HG03354 (cell line): ENCODE results near the gene NRL.
"Not testable (repeated sequence)": the region's sequence is repeated elsewhere in the genome, so short reads cannot be mapped to it uniquely, and the experiment has no call there.

ENCODE experiments used
- ATAC-seq: cut with Tn5 transposase; IDR thresholded peaks from one replicate; pipeline ENCODE4 v1.9.1; 2021; ENCODE audit warnings: mild to moderate bottlenecking; ENCODE audit not compliant: unreplicated experiment, poor library complexity, severe bottlenecking

The NRL gene

GRCh38 chr14:24105609-24106239 lies 9.0 kb downstream of the NRL start:
- not testable (repeated sequence) for ATAC-seq

GRCh38 chr14:24103451-24103850 lies 11.3 kb downstream of the NRL start:
- ATAC-seq: no peak

- no peak for ATAC-seq
Observed at GRCh38 chr14:24102357-24103048, 12.2 kb downstream of the NRL start.

DNA sequence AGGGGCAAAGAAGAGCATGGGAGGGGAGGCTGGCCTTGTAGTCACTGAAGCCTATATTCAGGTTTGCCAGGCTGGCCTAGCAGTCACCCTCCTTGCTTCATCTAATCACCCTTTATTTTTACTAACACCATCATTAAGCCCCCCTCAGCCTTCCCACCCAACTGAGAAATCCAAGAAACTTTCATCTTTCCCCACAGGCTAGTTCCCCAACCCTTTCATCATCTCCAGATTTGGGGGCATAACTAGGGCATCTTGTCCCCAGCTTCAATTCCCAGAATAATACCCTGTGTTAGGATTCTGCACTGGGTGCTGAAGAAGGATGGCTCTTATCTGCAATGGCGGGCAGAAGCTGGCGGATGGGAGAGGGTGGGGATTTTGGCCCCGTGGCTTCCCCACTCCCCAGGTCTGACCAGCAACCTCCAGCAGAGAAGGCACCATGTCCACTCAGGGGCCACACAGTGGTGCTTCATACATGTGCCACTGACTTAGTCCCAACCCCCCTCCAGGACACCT lies 13.7 kb downstream of the NRL start:
- ATAC-seq: no peak

DNA sequence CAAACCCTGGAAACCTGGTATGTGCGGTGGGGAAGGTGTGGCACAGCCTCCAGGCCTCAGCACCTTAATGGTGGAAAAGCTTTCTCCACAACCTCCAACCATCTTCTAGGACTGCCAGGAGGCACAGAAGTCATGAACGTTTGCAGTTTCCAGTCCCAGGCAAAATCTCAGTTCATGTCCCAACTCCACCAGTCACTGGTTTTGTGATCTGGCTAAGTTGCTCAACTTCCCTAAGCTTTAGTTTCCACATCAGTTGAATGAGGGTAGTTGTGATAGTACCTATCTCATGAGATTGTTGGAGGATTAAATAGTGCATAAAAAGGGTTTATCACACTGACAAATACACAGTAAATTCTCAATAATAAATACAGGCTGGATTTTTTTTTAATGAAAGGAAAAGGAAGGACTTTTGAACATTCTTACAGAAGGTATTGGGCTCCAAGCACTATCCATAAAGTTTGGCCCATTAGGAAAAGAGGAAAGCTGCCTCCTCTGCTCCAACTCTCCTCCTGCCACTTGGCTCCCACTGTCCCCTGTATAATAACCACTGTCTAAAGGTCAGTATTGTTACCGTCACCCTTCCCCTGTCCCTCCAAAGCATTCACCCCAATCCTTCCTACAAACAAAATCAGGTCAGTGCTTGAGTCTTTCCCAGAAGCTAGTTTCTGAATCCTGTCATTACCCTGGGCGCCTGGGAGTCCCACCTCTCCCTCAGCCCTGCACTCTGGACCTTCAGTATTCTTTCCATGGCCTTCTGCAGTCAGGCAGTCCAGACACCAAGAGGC lies 14.4 kb downstream of the NRL start:
- no peak for ATAC-seq

GRCh38 chr14:24098927-24099813 lies 15.6 kb downstream of the NRL start:
- no peak for ATAC-seq

GRCh38 chr14:24098229-24098926 lies 16.4 kb downstream of the NRL start:
- no peak for ATAC-seq

GRCh38 chr14:24096545-24097181 lies 18.1 kb downstream of the NRL start:
- ATAC-seq: no peak

DNA sequence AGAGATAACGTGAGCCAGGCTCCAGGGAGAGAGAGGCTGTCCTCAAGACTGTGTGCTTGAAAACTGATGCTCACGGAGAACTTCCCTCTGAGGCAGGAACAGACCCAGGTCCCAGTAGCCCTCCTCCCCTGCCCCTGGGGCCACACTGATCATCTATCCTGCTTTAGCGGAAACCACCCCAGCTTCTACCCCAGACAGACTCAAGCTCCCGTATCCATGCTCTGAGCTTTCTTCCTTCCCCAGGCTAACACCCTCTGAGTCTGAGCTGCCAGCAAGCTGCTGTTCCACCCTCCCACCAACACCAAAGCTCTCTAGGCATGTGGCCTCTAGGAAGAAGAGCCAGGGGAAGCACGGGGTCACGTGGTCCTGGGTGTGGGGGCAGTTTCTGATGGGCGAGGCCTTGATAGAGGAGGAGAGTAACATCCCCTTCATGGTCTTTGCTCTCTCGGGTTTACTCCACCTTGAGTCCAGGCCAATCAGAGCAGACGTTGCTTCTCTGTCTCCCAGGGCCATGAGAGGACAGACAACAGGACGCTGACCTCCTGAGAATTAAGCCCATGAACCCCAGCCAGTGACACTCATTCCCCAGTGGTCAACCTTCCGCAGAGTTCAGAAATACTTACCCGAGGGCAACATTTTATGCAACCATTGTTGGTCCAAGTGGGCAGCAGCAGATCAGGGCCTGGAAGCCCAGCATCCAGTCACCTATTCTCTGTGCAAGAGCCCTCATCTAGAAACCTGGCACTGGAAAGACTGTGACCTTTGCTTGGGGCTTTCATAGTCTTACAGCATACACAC lies 19.3 kb downstream of the NRL start:
- peak; percentile 74 for ATAC-seq

- ATAC-seq: no peak
Observed at GRCh38 chr14:24094841-24095270, 19.9 kb downstream of the NRL start.

DNA sequence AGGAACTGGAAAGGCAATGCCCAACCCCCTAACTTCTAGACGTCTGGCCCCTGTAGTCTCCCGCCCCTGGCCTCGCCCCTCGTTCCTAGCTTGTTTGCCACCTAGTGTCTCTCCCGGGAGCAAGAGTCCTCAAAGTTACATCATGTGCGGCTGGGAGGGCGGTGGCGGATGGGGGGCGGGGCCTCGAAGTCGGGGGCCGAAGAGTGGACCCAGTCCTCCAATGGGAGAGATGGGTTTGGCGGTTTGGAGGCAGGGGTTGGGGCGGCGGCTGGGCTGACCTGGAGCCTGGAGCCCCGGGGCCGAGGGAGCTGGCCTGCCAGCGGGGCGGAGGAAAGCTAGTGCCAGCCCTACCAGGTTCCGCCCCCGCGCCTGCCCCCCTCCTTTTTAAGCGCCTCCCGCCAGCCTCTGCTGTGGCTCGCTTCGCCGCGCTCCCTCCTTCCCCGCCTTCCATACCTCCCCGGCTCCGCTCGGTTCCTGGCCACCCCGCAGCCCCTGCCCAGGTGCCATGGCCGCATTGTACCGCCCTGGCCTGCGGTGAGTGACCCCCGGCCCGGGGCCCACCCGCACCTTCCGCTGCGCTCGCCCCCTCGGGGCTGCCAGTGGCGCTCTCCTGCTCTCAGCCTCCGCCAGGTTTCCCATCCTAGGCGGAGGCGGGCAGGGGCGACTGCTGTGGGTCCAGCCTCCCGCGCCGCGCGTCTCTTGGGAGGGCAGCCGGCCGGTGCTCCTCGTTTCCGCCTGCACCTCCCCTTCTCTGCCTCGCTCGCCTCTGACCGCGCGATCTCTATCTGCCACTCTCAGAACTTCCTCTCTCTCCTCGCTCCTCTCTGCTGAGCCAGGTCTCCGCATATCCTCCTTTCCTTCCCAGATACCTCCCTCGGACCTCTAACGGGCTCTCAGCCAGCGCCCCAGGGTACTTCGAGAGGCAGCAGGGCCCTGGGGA lies 20.6 kb downstream of the NRL start, which contains the start of gene PCK2:
PCK2 (plus strand) TSS at position 411 of the 940 bp plus-strand sequence; CDS start at position 506, 95 bp downstream.
- ATAC-seq: peak; percentile 54

DNA sequence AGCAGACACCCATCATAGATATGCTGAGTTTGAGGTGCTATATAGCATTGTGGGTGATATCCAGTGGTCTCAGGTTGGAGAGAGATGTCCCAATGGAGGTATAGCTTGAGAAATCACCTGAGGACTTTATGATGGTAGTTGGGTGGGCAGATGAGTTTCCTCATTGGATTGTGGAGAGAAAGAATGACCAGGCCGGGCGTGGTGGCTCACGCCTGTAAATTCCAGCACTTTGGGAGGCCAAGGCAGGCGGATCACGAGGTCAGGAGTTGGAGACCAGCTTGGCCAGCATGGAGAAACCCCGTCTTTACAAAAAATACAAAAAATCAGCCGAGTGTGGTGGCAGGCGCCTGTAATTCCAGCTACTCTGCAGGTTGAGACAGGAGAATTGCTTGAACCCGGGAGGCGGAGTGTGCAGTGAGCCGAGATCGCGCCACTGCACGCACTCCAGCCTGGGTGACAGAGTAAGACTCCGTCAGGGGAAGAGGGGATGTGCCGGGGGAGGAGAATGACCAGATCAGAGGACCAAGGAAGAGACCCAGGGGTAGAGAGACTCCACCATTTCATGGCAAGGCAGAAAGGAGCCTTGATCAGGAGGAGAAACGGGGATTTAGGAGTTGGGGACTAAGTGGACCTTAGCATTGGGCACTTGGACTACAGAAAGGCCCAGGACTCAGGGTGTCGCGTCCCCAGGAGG lies 21.4 kb downstream of the NRL start:
- no peak for ATAC-seq

- ATAC-seq: no peak
Observed at GRCh38 chr14:24092505-24093206, 22.1 kb downstream of the NRL start.

- ATAC-seq: no peak
Observed at GRCh38 chr14:24092110-24092504, 22.6 kb downstream of the NRL start.

GRCh38 chr14:24089890-24090289 lies 24.9 kb downstream of the NRL start:
- ATAC-seq: no peak

- no peak for ATAC-seq
Observed at GRCh38 chr14:24088095-24088494, 26.7 kb downstream of the NRL start.
